Upper lobe of left lung (tissue), 6 donors: ENCODE measurements around the gene CDHR1. TPM values are rescaled to one million over a fixed set of nuclear protein-coding genes. Genes with fewer than 3 reads are reported as not detected.
"Not testable (repeated sequence)": the region's sequence is repeated elsewhere in the genome, so short reads cannot be mapped to it uniquely, and the experiment has no call there.

Experiments used
- ATAC-seq, 2 donors: fragments of 200-7000 bp; cut with Tn5 transposase; one replicate each; pipeline ENCODE4 v1.9.1; 2022; ENCODE audit warnings: mild to moderate bottlenecking in 2 of 2, moderate library complexity in 2 of 2; ENCODE audit not compliant: low FRiP score in 2 of 2
- DNase-seq, 2 donors: peaks; one replicate each; pipeline ENCODE4 v3.0.0-alpha.2; 2019 to 2020
- H3K27ac ChIP-seq, 4 donors: fragments of 200-600 bp; sonication (generic); one replicate each; pipeline ENCODE4 v1.5.1; 2016 to 2019
- H3K27me3 ChIP-seq, 4 donors: fragments of 200-600 bp; sonication (generic); one replicate each; pipeline ENCODE4 v1.5.1; 2017 to 2019
- H3K36me3 ChIP-seq, 4 donors: fragments of 200-600 bp; sonication (generic); one replicate each; pipeline ENCODE4 v1.5.1; 2016 to 2019
- H3K4me1 ChIP-seq, 4 donors: fragments of 200-600 bp; sonication (generic); one replicate each; pipeline ENCODE4 v1.5.1; 2018 to 2019
- H3K4me3 ChIP-seq, 4 donors: fragments of 200-600 bp; sonication (generic); one replicate each; pipeline ENCODE4 v1.5.1; 2017 to 2019; ENCODE audit warnings: mild to moderate bottlenecking in 2 of 4, moderate library complexity in 1 of 4
- H3K9me3 ChIP-seq, 4 donors: fragments of 200-600 bp; sonication (generic); one replicate each; pipeline ENCODE4 v1.5.1; 2018 to 2019
- EP300 ChIP-seq, 4 donors: sonication (generic); formaldehyde crosslinking; IDR thresholded peaks; one replicate each; pipeline ENCODE4 v1.5.1; 2017; ENCODE audit warnings: antibody characterized with exemption in 4 of 4, control low read depth in 2 of 4
- POLR2A ChIP-seq, 4 donors: fragments of 450-650 bp; IDR thresholded peaks; one replicate each; pipeline ENCODE4 v1.5.1; 2016 to 2017; ENCODE audit warnings: antibody characterized with exemption in 4 of 4, mild to moderate bottlenecking in 2 of 4
- POLR2AphosphoS5 ChIP-seq, 2 donors: sonication (generic); formaldehyde crosslinking; IDR thresholded peaks; one replicate each; pipeline ENCODE4 v1.5.1; 2017; ENCODE audit warnings: antibody characterized with exemption in 2 of 2
- WGBS, 2 donors: methylation state at CpG; one replicate each; pipeline ENCODE4 v1.1.5; 2017 to 2018; 5-methylcytosine and 5-hydroxymethylcytosine counted together
- total RNA-seq, 6 donors: library from RNA; depleted of rRNA in 4 of 6; stranded (reverse); fragments of >200 nt in 4 of 6; gene quantifications; one replicate each; pipeline versions ENCODE4 v1.1.0 to v1.2.1, GENCODE V29; 2016 to 2021
- TF ChIP-seq, protein P1 (sequence below), 6 experiments: fragments of 450-650 bp in 4 of 6; fragments of 200-600 bp in 2 of 6; sonication (generic) in 2 of 6; IDR thresholded peaks; one replicate each; pipeline ENCODE4 v1.5.1; 2016 to 2019; ENCODE audit warnings: antibody characterized with exemption in 6 of 6
- donor health status: DM: no; HTN: no; CAD: no; lungs with moderate emphysema.
- donor health status: DM: no; HTN: yes; CAD: no; lungs with severe emphysema.

Gene CDHR1
- total RNA-seq, 6 donors from 2014 or later, result 0.30 to 0.46 (median 0.33) TPM; not detected in 2

- no peaks in the 10 kb centered on the region for H3K27me3 ChIP-seq
- 74% methylated on average over 4 of the region's 4 CpGs; no CpG with 5 or more reads in 1 of the 2 donors for WGBS, 2 donors
- H3K36me3 ChIP-seq, result no peaks in the 10 kb centered on the region
- H3K9me3 ChIP-seq, result no peaks in the 10 kb centered on the region
- DNase-seq, result peak in 1 of 2 donors; percentile 51
- no peaks in the 10 kb centered on the region for H3K4me1 ChIP-seq
- peak overlapping the region in 1 of 4 donors; percentile 13 for H3K27ac ChIP-seq
- no peak overlapping the region for H3K4me3 ChIP-seq
- TF ChIP-seq, protein P1, sequence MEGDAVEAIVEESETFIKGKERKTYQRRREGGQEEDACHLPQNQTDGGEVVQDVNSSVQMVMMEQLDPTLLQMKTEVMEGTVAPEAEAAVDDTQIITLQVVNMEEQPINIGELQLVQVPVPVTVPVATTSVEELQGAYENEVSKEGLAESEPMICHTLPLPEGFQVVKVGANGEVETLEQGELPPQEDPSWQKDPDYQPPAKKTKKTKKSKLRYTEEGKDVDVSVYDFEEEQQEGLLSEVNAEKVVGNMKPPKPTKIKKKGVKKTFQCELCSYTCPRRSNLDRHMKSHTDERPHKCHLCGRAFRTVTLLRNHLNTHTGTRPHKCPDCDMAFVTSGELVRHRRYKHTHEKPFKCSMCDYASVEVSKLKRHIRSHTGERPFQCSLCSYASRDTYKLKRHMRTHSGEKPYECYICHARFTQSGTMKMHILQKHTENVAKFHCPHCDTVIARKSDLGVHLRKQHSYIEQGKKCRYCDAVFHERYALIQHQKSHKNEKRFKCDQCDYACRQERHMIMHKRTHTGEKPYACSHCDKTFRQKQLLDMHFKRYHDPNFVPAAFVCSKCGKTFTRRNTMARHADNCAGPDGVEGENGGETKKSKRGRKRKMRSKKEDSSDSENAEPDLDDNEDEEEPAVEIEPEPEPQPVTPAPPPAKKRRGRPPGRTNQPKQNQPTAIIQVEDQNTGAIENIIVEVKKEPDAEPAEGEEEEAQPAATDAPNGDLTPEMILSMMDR (IDR thresholded peaks at IDR 0.05), result no peak
- no peak for TF ChIP-seq POLR2AphosphoS5 (IDR thresholded peaks at IDR 0.05)
- TF ChIP-seq EP300 (IDR thresholded peaks at IDR 0.05), result no peak
- peak in 1 of 2 donors; percentile 36 for ATAC-seq
Measured at GRCh38 chr10:84176836-84177474, 17.4 kb upstream of the CDHR1 start.

DNA sequence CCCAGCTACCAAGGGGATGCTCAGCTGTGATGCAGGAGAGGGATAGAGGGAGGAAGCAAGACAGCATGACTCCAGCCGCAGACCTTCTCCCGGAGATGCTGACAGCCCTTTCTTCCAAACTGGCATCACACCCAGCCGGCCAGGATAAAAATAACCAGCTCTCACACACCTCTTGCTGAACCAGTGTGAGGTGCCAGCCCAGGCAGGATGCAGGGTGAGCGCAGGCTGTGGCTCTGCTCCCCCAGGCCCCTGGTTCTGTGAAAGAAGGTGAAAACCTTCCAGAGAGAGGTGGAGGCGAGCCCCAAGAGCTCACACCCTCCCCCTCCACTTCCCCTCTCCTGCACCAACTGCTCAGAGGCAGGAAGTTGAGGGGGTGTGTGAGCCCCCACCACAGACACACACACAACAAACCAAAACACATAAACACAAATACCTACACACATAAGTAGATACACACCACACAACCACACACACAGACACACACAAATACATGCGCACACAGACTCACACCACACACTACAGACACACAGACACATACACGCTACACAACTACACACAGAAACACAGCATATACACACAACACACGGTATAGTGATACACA is 16.7 kb upstream of the CDHR1 start:
- no peaks in the 10 kb centered on the region for H3K9me3 ChIP-seq
- H3K4me3 ChIP-seq, result no peak overlapping the region
- TF ChIP-seq POLR2A (IDR thresholded peaks at IDR 0.05) (no peak), EP300 (IDR thresholded peaks at IDR 0.05) (no peak), POLR2AphosphoS5 (IDR thresholded peaks at IDR 0.05) (no peak)
- TF ChIP-seq, protein P1 (IDR thresholded peaks at IDR 0.05), result no peak
- H3K27me3 ChIP-seq, result no peaks in the 10 kb centered on the region
- H3K36me3 ChIP-seq, result no peaks in the 10 kb centered on the region
- H3K4me1 ChIP-seq, result no peaks in the 10 kb centered on the region
- peak overlapping the region in 1 of 4 donors; percentile 13 for H3K27ac ChIP-seq
- ATAC-seq (peak in 1 of 2 donors; percentile 58), DNase-seq (peak in 1 of 2 donors; percentile 40)
- 68 to 74% methylated on average over 6 to 8 of the region's 8 CpGs for WGBS, 2 donors

- no peak overlapping the region for H3K27ac ChIP-seq
- WGBS, 2 donors, result 94 to 98% methylated on average over 3 of the region's 3 CpGs
- ATAC-seq, result no peak
Measured at GRCh38 chr10:84178160-84178609, 16.2 kb upstream of the CDHR1 start.

DNA sequence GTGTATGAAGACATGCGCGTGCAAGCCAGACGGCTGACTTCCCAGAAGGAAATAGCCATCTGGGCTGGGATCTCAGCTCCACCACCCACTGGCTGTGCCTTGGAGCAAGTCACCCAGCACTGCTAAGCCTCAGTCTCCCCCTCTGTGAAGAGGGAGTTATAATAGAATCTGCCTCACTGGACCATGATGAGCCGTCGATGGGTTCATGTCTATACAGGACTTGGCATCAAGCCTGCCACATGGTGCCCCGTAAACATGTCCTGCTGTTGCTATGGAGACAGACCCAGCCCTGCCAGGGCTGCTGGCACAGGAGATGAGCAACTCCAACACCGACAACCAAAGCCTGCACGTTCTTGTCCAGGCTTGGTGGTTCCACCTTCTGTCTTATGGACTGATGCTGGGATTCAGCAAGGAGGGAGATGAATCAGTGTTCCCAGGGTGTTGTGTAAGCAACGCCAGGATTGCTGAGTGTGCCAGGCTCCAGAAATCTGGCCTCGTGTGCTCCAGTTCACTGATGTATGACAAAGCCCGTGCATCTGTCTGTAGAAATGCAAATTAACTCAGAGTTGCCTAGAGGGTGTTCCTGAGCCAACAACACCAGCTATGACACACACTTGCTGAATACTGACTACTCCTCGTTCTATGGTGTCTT is 15.2 kb upstream of the CDHR1 start:
- H3K36me3 ChIP-seq, result no peaks in the 10 kb centered on the region
- H3K4me3 ChIP-seq, result no peak overlapping the region
- H3K9me3 ChIP-seq, result no peaks in the 10 kb centered on the region
- H3K4me1 ChIP-seq, result no peaks in the 10 kb centered on the region
- no peak overlapping the region for H3K27ac ChIP-seq
- DNase-seq, result no peak
- peak in 1 of 2 donors; percentile 34 for ATAC-seq
- 66 to 83% methylated on average over 5 to 12 of the region's 12 CpGs for WGBS, 2 donors
- no peak for TF ChIP-seq POLR2A (IDR thresholded peaks at IDR 0.05)
- TF ChIP-seq EP300 (IDR thresholded peaks at IDR 0.05), result no peak
- TF ChIP-seq, protein P1 (IDR thresholded peaks at IDR 0.05), result no peak
- no peaks in the 10 kb centered on the region for H3K27me3 ChIP-seq

More at GRCh38 chr10:84178160-84178609, 16.2 kb upstream of the CDHR1 start:
- Histone ChIP-seq H3K9me3 (no peaks in the 10 kb centered on the region), H3K36me3 (no peaks in the 10 kb centered on the region), H3K27me3 (no peaks in the 10 kb centered on the region), H3K4me3 (no peak overlapping the region), H3K4me1 (no peaks in the 10 kb centered on the region)
- DNase-seq, result no peak
- no peak for TF ChIP-seq POLR2A (IDR thresholded peaks at IDR 0.05)
- TF ChIP-seq, protein P1 (IDR thresholded peaks at IDR 0.05), result no peak
- no peak for TF ChIP-seq POLR2AphosphoS5 (IDR thresholded peaks at IDR 0.05)
- TF ChIP-seq EP300 (IDR thresholded peaks at IDR 0.05), result no peak

DNA sequence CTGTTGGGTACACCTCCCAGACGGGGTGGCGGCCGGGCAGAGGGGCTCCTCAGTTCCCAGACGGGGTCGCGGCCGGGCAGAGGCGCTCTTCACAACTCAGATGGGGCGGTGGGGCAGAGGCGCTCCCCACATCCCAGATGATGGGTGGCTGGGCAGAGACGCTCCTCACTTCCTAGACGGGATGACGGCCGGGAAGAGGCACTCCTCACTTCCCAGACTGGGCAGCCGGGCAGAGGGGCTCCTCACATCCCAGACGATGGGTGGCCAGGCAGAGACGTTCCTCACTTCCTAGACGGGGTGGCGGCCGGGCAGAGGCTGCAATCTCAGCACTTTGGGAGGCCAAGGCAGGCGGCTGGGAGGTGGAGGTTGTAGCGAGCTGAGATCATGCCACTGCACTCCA is 14.0 kb upstream of the CDHR1 start:
- H3K9me3 ChIP-seq, H3K36me3 ChIP-seq, H3K4me1 ChIP-seq, H3K27ac ChIP-seq, H3K4me3 ChIP-seq, H3K27me3 ChIP-seq, ATAC-seq: not testable (repeated sequence)
- 90 to 93% methylated on average over 6 to 17 of the region's 22 CpGs for whole genome bisulfite sequencing, 2 donors
- peak in 1 of 2 donors; percentile 73 for DNase-seq
